Esophagus squamous epithelium (tissue), 4 donors: ENCODE results near the gene ZNF417.

ENCODE experiments used
- CTCF ChIP-seq, 6 experiments: fragments of 450-650 bp in 4 of 6; fragments of 200-600 bp in 2 of 6; sonication (generic) in 2 of 6; IDR thresholded peaks; one replicate each; pipeline ENCODE4 v1.5.1; 2016 to 2019; ENCODE audit warnings: antibody characterized with exemption in 6 of 6, mild to moderate bottlenecking in 4 of 6, moderate library complexity in 4 of 6
- POLR2A ChIP-seq, 4 donors: fragments of 450-650 bp; IDR thresholded peaks; one replicate each; pipeline ENCODE4 v1.6.1; 2017; ENCODE audit warnings: antibody characterized with exemption in 4 of 4, mild to moderate bottlenecking in 4 of 4, moderate library complexity in 3 of 4

DNA sequence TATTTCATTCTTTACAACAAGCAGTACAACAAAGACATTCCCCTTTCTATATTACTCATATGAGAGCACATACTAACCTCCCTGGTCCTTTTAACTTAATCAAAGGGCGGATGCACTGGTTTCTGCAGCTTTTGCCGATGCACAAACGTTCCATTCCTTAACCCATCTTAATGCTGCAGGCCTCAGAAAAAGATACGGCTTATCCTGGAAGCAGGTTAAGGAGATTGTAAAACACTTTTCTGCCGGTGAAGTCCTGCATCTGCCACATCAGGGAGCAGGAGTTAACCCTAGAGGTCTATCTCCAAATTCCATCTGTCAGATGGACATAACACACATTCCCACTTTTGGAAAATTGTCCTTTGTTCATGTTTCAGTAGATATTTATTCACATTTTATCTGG is 16.1 kb downstream of the ZNF417 start:
- TF ChIP-seq CTCF (IDR thresholded peaks at IDR 0.05) (no peak), POLR2A (IDR thresholded peaks at IDR 0.05) (no peak)
